Measurements from ENCODE around the gene S100A12. TPM values are rescaled to one million over a fixed set of nuclear protein-coding genes. Genes with fewer than 3 reads are reported as not detected.

Gene S100A12
- total RNA-seq, 5 donors from 2014 or later (not counting 1 experiment from before 2014, with no cell fraction given) = 1.1 TPM; not detected in 4

GRCh38 chr1:153397051-153397923, 21.9 kb upstream of the S100A12 start:
- Mint-ChIP-seq H3K27ac (no peak overlapping the region), H3K27me3 (peaks cover 28 to 39% of the 10 kb centered on the region in 2 donors), H3K4me3 (no peak overlapping the region), H3K9me3 (no peaks in the 10 kb centered on the region), H3K36me3 (no peaks in the 10 kb centered on the region), H3K4me1 (no peaks in the 10 kb centered on the region)
- peaks cover 0 to 47% of the 10 kb centered on the region in 2 experiments for H3K27me3 ChIP-seq (replicated peaks in 1 of 2; ENCODE audit: control insufficient read depth in 2 of 2, extremely low read depth in 1 of 2, insufficient read depth in 2 of 2, low read length in 1 of 2)
- ATAC-seq (replicated peaks in 1 of 4) (no peak), DNase-seq (no peak)
- no peaks in the 10 kb centered on the region for H3K9me3 ChIP-seq
- no peaks in the 10 kb centered on the region for H3K4me1 ChIP-seq (ENCODE audit: control insufficient read depth in 1 of 2, extremely low read depth in 1 of 2, insufficient read depth in 2 of 2, low read length in 2 of 2)
- H3K36me3 ChIP-seq (ENCODE audit: control insufficient read depth in 2 of 2, extremely low read depth in 1 of 2, insufficient read depth in 1 of 2, low read length in 1 of 2) = no peaks in the 10 kb centered on the region
- ChIA-PET CTCF (interaction anchor here in 1 of 2 donors (0.9 kb wide), 1 partner anchor 60 kb away, joined by 3 read pairs; no protein-coding TSS in a partner anchor), POLR2A (no interaction called here)
- no peak overlapping the region for H3K27ac ChIP-seq (ENCODE audit: low read length)
- 85% methylated on average over 9 of the region's 19 CpGs for WGBS (ENCODE audit: insufficient coverage)
- H3K4me3 ChIP-seq (ENCODE audit: control insufficient read depth in 1 of 2, extremely low read depth in 1 of 2, low read length in 1 of 2) = no peak overlapping the region

- CTCF ChIA-PET = no interaction called here
- DNase-seq = no peak
Measured at GRCh38 chr1:153396461-153396860, 21.0 kb upstream of the S100A12 start.

DNA sequence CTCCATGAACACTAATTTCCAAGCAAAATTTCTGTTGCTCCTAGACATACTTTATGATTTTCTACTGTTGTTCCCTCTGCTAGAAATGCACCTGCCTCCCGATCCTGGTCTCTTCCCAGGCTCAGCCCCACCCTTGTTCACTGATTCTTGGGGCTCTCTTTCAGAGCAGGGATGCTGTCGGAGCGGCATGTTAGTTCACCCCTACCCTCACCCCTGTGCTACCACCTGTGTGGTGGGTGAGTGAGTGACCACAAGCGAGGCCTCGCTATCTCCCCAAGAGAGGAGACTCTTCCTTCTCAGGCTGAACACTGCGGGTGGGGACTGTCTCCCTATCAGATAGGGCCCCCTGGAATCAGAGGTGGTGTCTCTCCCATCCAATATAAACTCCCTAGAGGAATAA, 20.4 kb upstream of the S100A12 start:
- no peak overlapping the region for H3K27ac Mint-ChIP-seq
- H3K4me1 Mint-ChIP-seq = no peaks in the 10 kb centered on the region
- WGBS (ENCODE audit: insufficient coverage) = 60% methylated on average over 1 of the region's 6 CpGs
- ATAC-seq (replicated peaks in 1 of 4) (no peak), DNase-seq (no peak)
- Histone ChIP-seq H3K36me3 (ENCODE audit: control insufficient read depth in 2 of 2, extremely low read depth in 1 of 2, insufficient read depth in 1 of 2, low read length in 1 of 2) (no peaks in the 10 kb centered on the region), H3K27ac (ENCODE audit: low read length) (no peak overlapping the region), H3K4me3 (ENCODE audit: control insufficient read depth in 1 of 2, extremely low read depth in 1 of 2, low read length in 1 of 2) (no peak overlapping the region), H3K27me3 (replicated peaks in 1 of 2; ENCODE audit: control insufficient read depth in 2 of 2, extremely low read depth in 1 of 2, insufficient read depth in 2 of 2, low read length in 1 of 2) (peaks cover 0 to 53% of the 10 kb centered on the region in 2 experiments), H3K4me1 (ENCODE audit: control insufficient read depth in 1 of 2, extremely low read depth in 1 of 2, insufficient read depth in 2 of 2, low read length in 2 of 2) (no peaks in the 10 kb centered on the region), H3K9me3 (no peaks in the 10 kb centered on the region)
- H3K4me3 Mint-ChIP-seq = no peak overlapping the region
- ChIA-PET CTCF (no interaction called here), POLR2A (interaction anchor here in 1 of 2 donors (0.6 kb wide), 1 partner anchor 691 kb away, joined by 4 read pairs; no protein-coding TSS in a partner anchor)
- H3K36me3 Mint-ChIP-seq = no peaks in the 10 kb centered on the region
- H3K27me3 Mint-ChIP-seq = peaks cover 31 to 44% of the 10 kb centered on the region in 2 donors
- H3K9me3 Mint-ChIP-seq = no peaks in the 10 kb centered on the region

More at GRCh38 chr1:153396461-153396860, 21.0 kb upstream of the S100A12 start:
- H3K9me3 Mint-ChIP-seq = no peaks in the 10 kb centered on the region
- POLR2A ChIA-PET = interaction anchor here in 1 of 2 donors (0.6 kb wide), 1 partner anchor 690 kb away, joined by 4 read pairs; no protein-coding TSS in a partner anchor
- Histone ChIP-seq H3K9me3 (no peaks in the 10 kb centered on the region), H3K4me1 (ENCODE audit: control insufficient read depth in 1 of 2, extremely low read depth in 1 of 2, insufficient read depth in 2 of 2, low read length in 2 of 2) (no peaks in the 10 kb centered on the region), H3K36me3 (ENCODE audit: control insufficient read depth in 2 of 2, extremely low read depth in 1 of 2, insufficient read depth in 1 of 2, low read length in 1 of 2) (no peaks in the 10 kb centered on the region), H3K27ac (ENCODE audit: low read length) (no peak overlapping the region), H3K27me3 (replicated peaks in 1 of 2; ENCODE audit: control insufficient read depth in 2 of 2, extremely low read depth in 1 of 2, insufficient read depth in 2 of 2, low read length in 1 of 2) (peaks cover 0 to 48% of the 10 kb centered on the region in 2 experiments), H3K4me3 (ENCODE audit: control insufficient read depth in 1 of 2, extremely low read depth in 1 of 2, low read length in 1 of 2) (no peak overlapping the region)
- peaks cover 28 to 43% of the 10 kb centered on the region in 2 donors for H3K27me3 Mint-ChIP-seq
- no peaks in the 10 kb centered on the region for H3K4me1 Mint-ChIP-seq
- no peaks in the 10 kb centered on the region for H3K36me3 Mint-ChIP-seq
- no peak overlapping the region for H3K27ac Mint-ChIP-seq
- no peak for ATAC-seq (replicated peaks in 1 of 4)
- no peak overlapping the region for H3K4me3 Mint-ChIP-seq
- WGBS (ENCODE audit: insufficient coverage) = 70% methylated on average over 6 of the region's 6 CpGs

- no peaks in the 10 kb centered on the region for H3K4me1 ChIP-seq (ENCODE audit: control insufficient read depth in 1 of 2, extremely low read depth in 1 of 2, insufficient read depth in 2 of 2, low read length in 2 of 2)
- H3K36me3 Mint-ChIP-seq = no peaks in the 10 kb centered on the region
- H3K4me1 Mint-ChIP-seq = no peaks in the 10 kb centered on the region
- ATAC-seq (replicated peaks in 1 of 4) (no peak), DNase-seq (no peak)
- H3K27me3 Mint-ChIP-seq = peaks cover 33 to 44% of the 10 kb centered on the region in 2 donors
- H3K27me3 ChIP-seq (replicated peaks in 1 of 2; ENCODE audit: control insufficient read depth in 2 of 2, extremely low read depth in 1 of 2, insufficient read depth in 2 of 2, low read length in 1 of 2) = peaks cover 0 to 59% of the 10 kb centered on the region in 2 experiments
- POLR2A ChIA-PET = no interaction called here
- H3K4me3 Mint-ChIP-seq = no peak overlapping the region
- 88% methylated on average over 6 of the region's 7 CpGs for WGBS (ENCODE audit: insufficient coverage)
- no peak overlapping the region for H3K27ac ChIP-seq (ENCODE audit: low read length)
- H3K9me3 ChIP-seq = no peaks in the 10 kb centered on the region
- H3K36me3 ChIP-seq (ENCODE audit: control insufficient read depth in 2 of 2, extremely low read depth in 1 of 2, insufficient read depth in 1 of 2, low read length in 1 of 2) = no peaks in the 10 kb centered on the region
- H3K9me3 Mint-ChIP-seq = no peaks in the 10 kb centered on the region
- H3K27ac Mint-ChIP-seq = no peak overlapping the region
- H3K4me3 ChIP-seq (ENCODE audit: control insufficient read depth in 1 of 2, extremely low read depth in 1 of 2, low read length in 1 of 2) = no peak overlapping the region
- CTCF ChIA-PET = no interaction called here
Measured at GRCh38 chr1:153395136-153395685, 19.8 kb upstream of the S100A12 start.

DNA sequence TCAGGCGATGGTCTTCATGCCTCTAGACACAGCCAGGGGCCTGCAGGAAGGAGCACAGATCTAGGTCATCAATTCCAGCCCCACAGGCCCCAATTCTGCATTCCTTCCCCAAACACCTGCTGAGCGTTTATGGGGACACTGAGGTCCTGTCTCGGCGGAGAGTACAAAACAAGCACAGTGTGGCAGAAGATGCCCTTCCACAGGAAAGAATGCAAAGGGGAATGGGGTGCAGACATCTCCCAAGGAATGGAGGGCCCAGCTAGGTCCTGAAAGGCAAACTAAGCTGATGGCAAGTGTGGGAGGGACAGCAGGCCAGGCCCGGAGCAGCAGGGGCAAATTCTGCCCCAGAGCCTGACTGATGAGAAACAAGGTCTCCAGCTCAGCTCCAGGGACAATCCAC, 19.0 kb upstream of the S100A12 start:
- no peaks in the 10 kb centered on the region for H3K36me3 Mint-ChIP-seq
- POLR2A ChIA-PET = no interaction called here
- Histone ChIP-seq H3K9me3 (no peaks in the 10 kb centered on the region), H3K27ac (ENCODE audit: low read length) (no peak overlapping the region), H3K4me3 (ENCODE audit: control insufficient read depth in 1 of 2, extremely low read depth in 1 of 2, low read length in 1 of 2) (no peak overlapping the region), H3K36me3 (ENCODE audit: control insufficient read depth in 2 of 2, extremely low read depth in 1 of 2, insufficient read depth in 1 of 2, low read length in 1 of 2) (no peaks in the 10 kb centered on the region), H3K4me1 (ENCODE audit: control insufficient read depth in 1 of 2, extremely low read depth in 1 of 2, insufficient read depth in 2 of 2, low read length in 2 of 2) (no peaks in the 10 kb centered on the region), H3K27me3 (replicated peaks in 1 of 2; ENCODE audit: control insufficient read depth in 2 of 2, extremely low read depth in 1 of 2, insufficient read depth in 2 of 2, low read length in 1 of 2) (peaks cover 0 to 62% of the 10 kb centered on the region in 2 experiments)
- no peaks in the 10 kb centered on the region for H3K4me1 Mint-ChIP-seq
- peaks cover 33 to 45% of the 10 kb centered on the region in 2 donors for H3K27me3 Mint-ChIP-seq
- no peak overlapping the region for H3K4me3 Mint-ChIP-seq
- H3K9me3 Mint-ChIP-seq = no peaks in the 10 kb centered on the region
- CTCF ChIA-PET = no interaction called here
- ATAC-seq (replicated peaks in 1 of 4) (no peak), DNase-seq (no peak)
- H3K27ac Mint-ChIP-seq = no peak overlapping the region
- 81% methylated on average over 4 of the region's 5 CpGs for WGBS (ENCODE audit: insufficient coverage)

DNA sequence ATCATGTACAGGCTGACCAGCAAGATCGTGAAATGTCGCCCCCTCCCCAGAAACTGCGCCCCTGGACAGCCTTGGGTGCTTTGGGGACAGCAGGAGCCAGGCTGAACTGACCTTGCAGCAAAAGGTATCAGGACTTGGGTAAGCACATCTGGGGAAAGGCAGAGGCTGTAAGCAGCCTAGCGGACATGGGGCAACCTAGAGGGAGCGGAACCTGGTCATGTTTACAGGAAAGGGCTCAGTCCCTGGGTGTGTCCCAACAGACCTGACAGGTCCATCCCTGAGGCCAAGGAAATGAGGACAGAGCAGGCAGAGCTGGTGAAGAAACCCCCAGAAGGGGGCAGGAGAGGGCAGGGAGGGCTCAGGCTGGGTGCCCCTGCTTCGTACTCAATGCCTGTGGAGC, 18.5 kb upstream of the S100A12 start:
- no peaks in the 10 kb centered on the region for H3K9me3 Mint-ChIP-seq
- no peak overlapping the region for H3K27ac ChIP-seq (ENCODE audit: low read length)
- no peak overlapping the region for H3K27ac Mint-ChIP-seq
- no peaks in the 10 kb centered on the region for H3K9me3 ChIP-seq
- peaks cover 0 to 62% of the 10 kb centered on the region in 2 experiments for H3K27me3 ChIP-seq (replicated peaks in 1 of 2; ENCODE audit: control insufficient read depth in 2 of 2, extremely low read depth in 1 of 2, insufficient read depth in 2 of 2, low read length in 1 of 2)
- POLR2A ChIA-PET = no interaction called here
- CTCF ChIA-PET = no interaction called here
- no peaks in the 10 kb centered on the region for H3K4me1 Mint-ChIP-seq
- no peaks in the 10 kb centered on the region for H3K4me1 ChIP-seq (ENCODE audit: control insufficient read depth in 1 of 2, extremely low read depth in 1 of 2, insufficient read depth in 2 of 2, low read length in 2 of 2)
- ATAC-seq (replicated peaks in 1 of 4) (no peak), DNase-seq (no peak)
- WGBS (ENCODE audit: insufficient coverage) = 89% methylated on average over 4 of the region's 6 CpGs
- H3K36me3 ChIP-seq (ENCODE audit: control insufficient read depth in 2 of 2, extremely low read depth in 1 of 2, insufficient read depth in 1 of 2, low read length in 1 of 2) = no peaks in the 10 kb centered on the region
- no peak overlapping the region for H3K4me3 ChIP-seq (ENCODE audit: control insufficient read depth in 1 of 2, extremely low read depth in 1 of 2, low read length in 1 of 2)
- H3K27me3 Mint-ChIP-seq = peaks cover 33 to 44% of the 10 kb centered on the region in 2 donors
- no peak overlapping the region for H3K4me3 Mint-ChIP-seq
- no peaks in the 10 kb centered on the region for H3K36me3 Mint-ChIP-seq
